SK-N-SH treated with all-trans-retinoic acid at 6 μM for 48 hours (cell line): ENCODE results near the gene NTF3.

Source experiments
- ATAC-seq: fragments of 200-7000 bp; cut with Tn5 transposase; 3 replicates; pipeline ENCODE4 v1.9.1; 2020; ENCODE audit warnings: mild to moderate bottlenecking, moderate library complexity
- ARNTL ChIP-seq: fragments of 450-650 bp; formaldehyde crosslinking; IDR thresholded peaks from 2 replicates; pipeline ENCODE4 v1.5.0; 2020; ENCODE audit warnings: low read depth, mild to moderate bottlenecking, moderate library complexity, borderline replicate concordance
- BACH2 ChIP-seq: fragments of 250-450 bp; sonication (Bioruptor Pico); IDR thresholded peaks from 2 replicates; pipeline ENCODE4 v1.9.0; 2021; ENCODE audit warnings: mild to moderate bottlenecking, borderline replicate concordance
- CREB5 ChIP-seq: fragments of 250-450 bp; sonication (Bioruptor Pico); IDR thresholded peaks from 2 replicates; pipeline ENCODE4 v1.5.1; 2020; ENCODE audit warnings: low read depth, mild to moderate bottlenecking, moderate library complexity
- CSDC2 ChIP-seq: fragments of 250-450 bp; sonication (Bioruptor Pico); IDR thresholded peaks from 2 replicates; pipeline ENCODE4 v1.5.0; 2020; ENCODE audit warnings: mild to moderate bottlenecking, moderate library complexity
- CSRNP3 ChIP-seq: fragments of 250-450 bp; sonication (Bioruptor Pico); IDR thresholded peaks from 2 replicates; pipeline ENCODE4 v1.5.1; 2021; ENCODE audit warnings: mild to moderate bottlenecking, moderate library complexity
- ESRRG ChIP-seq: fragments of 250-450 bp; sonication (Bioruptor Pico); IDR thresholded peaks from 2 replicates; pipeline ENCODE4 v1.6.1; 2021; ENCODE audit warnings: mild to moderate bottlenecking
- GLIS3 ChIP-seq: fragments of 250-450 bp; sonication (Bioruptor Pico); IDR thresholded peaks from 2 replicates; pipeline ENCODE4 v1.5.0; 2020; ENCODE audit warnings: mild to moderate bottlenecking, moderate library complexity
- ISL1 ChIP-seq: fragments of 250-450 bp; sonication (Bioruptor Pico); IDR thresholded peaks from 2 replicates; pipeline ENCODE4 v2.1.2; 2022; ENCODE audit warnings: mild to moderate bottlenecking, moderate library complexity
- OSR1 ChIP-seq: fragments of 250-450 bp; sonication (Bioruptor Pico); IDR thresholded peaks from 2 replicates; pipeline ENCODE4 v1.8.0; 2022; ENCODE audit warnings: moderate library complexity, mild to moderate bottlenecking, inconsistent platforms
- PATZ1 ChIP-seq: fragments of 250-450 bp; sonication (Bioruptor Pico); IDR thresholded peaks from 2 replicates; pipeline ENCODE4 v1.8.0; 2020; ENCODE audit warnings: mild to moderate bottlenecking, moderate library complexity, borderline replicate concordance
- PPARA ChIP-seq: fragments of 250-450 bp; sonication (Bioruptor Pico); IDR thresholded peaks from 2 replicates; pipeline ENCODE4 v1.5.0; 2020; ENCODE audit warnings: mild to moderate bottlenecking, borderline replicate concordance
- RARB ChIP-seq: fragments of 250-450 bp; sonication (Bioruptor Pico); IDR thresholded peaks from 2 replicates; pipeline ENCODE4 v1.8.0; 2021; ENCODE audit warnings: mild to moderate bottlenecking, moderate library complexity
- SNAI2 ChIP-seq: fragments of 250-450 bp; sonication (Bioruptor Pico); IDR thresholded peaks from 2 replicates; pipeline ENCODE4 v1.5.0; 2020; ENCODE audit warnings: mild to moderate bottlenecking, moderate library complexity
- TCF4 ChIP-seq: fragments of 250-450 bp; sonication (Bioruptor Pico); IDR thresholded peaks from 2 replicates; pipeline ENCODE4 v1.8.0; 2021; ENCODE audit warnings: mild to moderate bottlenecking, moderate library complexity, borderline replicate concordance
- TOX ChIP-seq: fragments of 250-450 bp; sonication (Bioruptor Pico); IDR thresholded peaks from 2 replicates; pipeline ENCODE4 v1.8.0; 2021; ENCODE audit warnings: mild to moderate bottlenecking, moderate library complexity, borderline replicate concordance
- TSHZ2 ChIP-seq: fragments of 250-450 bp; sonication (Bioruptor Pico); IDR thresholded peaks from 2 replicates; pipeline ENCODE4 v1.5.0; 2020; ENCODE audit warnings: mild to moderate bottlenecking, moderate library complexity
- ZC3H10 ChIP-seq: fragments of 250-450 bp; sonication (Bioruptor Pico); IDR thresholded peaks from 2 replicates; pipeline ENCODE4 v1.5.1; 2021; ENCODE audit warnings: mild to moderate bottlenecking, moderate library complexity
- ZFP3 ChIP-seq: fragments of 250-450 bp; sonication (Bioruptor Pico); IDR thresholded peaks from 2 replicates; pipeline ENCODE4 v1.5.0; 2020; ENCODE audit warnings: mild to moderate bottlenecking, moderate library complexity
- ZFP30 ChIP-seq: fragments of 450-650 bp; formaldehyde crosslinking; IDR thresholded peaks from 2 replicates; pipeline ENCODE4 v1.5.0; 2022; ENCODE audit warnings: mild to moderate bottlenecking, moderate library complexity
- ZNF565 ChIP-seq: fragments of 450-650 bp; formaldehyde crosslinking; conservative IDR thresholded peaks from 2 replicates; pipeline ENCODE4 v1.5.0; 2020; ENCODE audit warnings: low read depth, mild to moderate bottlenecking, moderate library complexity
- ZNF70 ChIP-seq: fragments of 450-650 bp; formaldehyde crosslinking; IDR thresholded peaks from 2 replicates; pipeline ENCODE4 v1.5.0; 2020; ENCODE audit warnings: mild to moderate bottlenecking, moderate library complexity
- ZNF8 ChIP-seq: fragments of 450-650 bp; formaldehyde crosslinking; IDR thresholded peaks from 2 replicates; pipeline ENCODE4 v1.5.0; 2020; ENCODE audit warnings: mild to moderate bottlenecking, moderate library complexity

NTF3 gene

GRCh38 chr12:5518584-5519365 lies 86.9 kb downstream of the NTF3 start:
- TF ChIP-seq CSDC2 (CRISPR knock-in tag), result no peak
- no peak for TF ChIP-seq GLIS3
- TF ChIP-seq ARNTL (CRISPR knock-in tag), result no peak
- no peak for TF ChIP-seq ZNF8 (CRISPR knock-in tag)
- no peak for TF ChIP-seq CREB5 (CRISPR knock-in tag)
- no peak for TF ChIP-seq TCF4
- TF ChIP-seq ISL1 (CRISPR knock-in tag), result no peak
- no peak for TF ChIP-seq ZNF70
- no peak for TF ChIP-seq PPARA (CRISPR knock-in tag)
- no peak for TF ChIP-seq RARB (CRISPR knock-in tag)
- no peak for TF ChIP-seq TSHZ2 (CRISPR knock-in tag)
- no peak for TF ChIP-seq BACH2 (CRISPR knock-in tag)
- TF ChIP-seq ZFP30 (CRISPR knock-in tag), result no peak
- no peak for TF ChIP-seq TOX
- no peak for TF ChIP-seq SNAI2 (CRISPR knock-in tag)
- TF ChIP-seq ZC3H10 (CRISPR knock-in tag), result no peak
- no peak for TF ChIP-seq ZFP3 (CRISPR knock-in tag)
- TF ChIP-seq CSRNP3 (CRISPR knock-in tag), result no peak
- TF ChIP-seq OSR1 (CRISPR knock-in tag), result no peak
- no peak for TF ChIP-seq ZNF565
- TF ChIP-seq, all 23 proteins: peak for 0
- no peak for ATAC-seq

GRCh38 chr12:5520037-5520436 lies 88.1 kb downstream of the NTF3 start:
- ATAC-seq, result no peak
- no peak for TF ChIP-seq TSHZ2 (CRISPR knock-in tag)
- no peak for TF ChIP-seq ZNF8 (CRISPR knock-in tag)

GRCh38 chr12:5520831-5521230 lies 88.9 kb downstream of the NTF3 start:
- ATAC-seq, result no peak
- no peak for TF ChIP-seq CSRNP3 (CRISPR knock-in tag)
- TF ChIP-seq ESRRG (CRISPR knock-in tag), result no peak
- TF ChIP-seq TSHZ2 (CRISPR knock-in tag), result no peak
- no peak for TF ChIP-seq ISL1 (CRISPR knock-in tag)
- TF ChIP-seq ZNF70, result no peak
- no peak for TF ChIP-seq ZFP3 (CRISPR knock-in tag)
- no peak for TF ChIP-seq OSR1 (CRISPR knock-in tag)
- TF ChIP-seq ZC3H10 (CRISPR knock-in tag), result no peak
- TF ChIP-seq RARB (CRISPR knock-in tag), result no peak
- TF ChIP-seq SNAI2 (CRISPR knock-in tag), result no peak
- TF ChIP-seq BACH2 (CRISPR knock-in tag), result no peak
- no peak for TF ChIP-seq TOX
- TF ChIP-seq GLIS3, result no peak
- no peak for TF ChIP-seq ZNF8 (CRISPR knock-in tag)
- no peak for TF ChIP-seq TCF4
- no peak for TF ChIP-seq PATZ1 (CRISPR knock-in tag)
